Uterus (tissue), 2 donors: Measurements from ENCODE around the gene PARP8.

Experiments used
- CTCF ChIP-seq, 4 experiments: fragments of 200-600 bp in 2 of 4; fragments of 450-650 bp in 2 of 4; sonication (generic) in 2 of 4; IDR thresholded peaks; one replicate each; pipeline ENCODE4 v1.5.1; 2016 to 2019; ENCODE audit warnings: antibody characterized with exemption in 4 of 4, mild to moderate bottlenecking in 2 of 4, moderate library complexity in 1 of 4
- POLR2A ChIP-seq, 2 donors: fragments of 450-650 bp; IDR thresholded peaks; one replicate each; pipeline ENCODE4 v1.6.1; 2016; ENCODE audit warnings: antibody characterized with exemption in 2 of 2, mild to moderate bottlenecking in 1 of 2, moderate library complexity in 1 of 2

GRCh38 chr5:50824109-50824508, 157.7 kb downstream of the PARP8 start:
- TF ChIP-seq CTCF (IDR thresholded peaks at IDR 0.05) (no peak), POLR2A (IDR thresholded peaks at IDR 0.05) (no peak)
